Vagina (tissue), 2 donors: ENCODE results near the gene TFAP2A. TPM values are rescaled to one million over a fixed set of nuclear protein-coding genes. Genes with fewer than 3 reads are reported as not detected.

Experiments
- DNase-seq, 2 donors: peaks; one replicate each; pipeline ENCODE4 v3.0.0-alpha.2; 2017; ENCODE audit errors: extremely low spot score in 2 of 2
- H3K27ac ChIP-seq: fragments of 200-600 bp; sonication (generic); one replicate; pipeline ENCODE4 v1.5.1; 2019
- H3K27me3 ChIP-seq: fragments of 200-600 bp; sonication (generic); one replicate; pipeline ENCODE4 v1.5.1; 2019
- H3K36me3 ChIP-seq, 2 donors: fragments of 200-600 bp; sonication (generic); one replicate each; pipeline ENCODE4 v1.5.1; 2017 to 2019
- H3K4me1 ChIP-seq: fragments of 200-600 bp; sonication (generic); one replicate; pipeline ENCODE4 v1.5.1; 2019
- H3K4me3 ChIP-seq, 2 donors: fragments of 200-600 bp; sonication (generic); 1 replicate in 1 of 2; 2 replicates in 1 of 2; pipeline ENCODE4 v1.5.1; 2016 to 2019
- H3K9me3 ChIP-seq: fragments of 200-600 bp; sonication (generic); one replicate; pipeline ENCODE4 v1.5.1; 2019
- POLR2A ChIP-seq, 2 donors: fragments of 450-650 bp; IDR thresholded peaks; one replicate each; pipeline ENCODE4 v1.6.1; 2017; ENCODE audit warnings: antibody characterized with exemption in 2 of 2, mild to moderate bottlenecking in 2 of 2, moderate library complexity in 2 of 2
- POLR2AphosphoS5 ChIP-seq, 2 donors: sonication (generic); formaldehyde crosslinking; IDR thresholded peaks; one replicate each; pipeline ENCODE4 v1.9.0; 2017; ENCODE audit warnings: antibody characterized with exemption in 2 of 2, mild to moderate bottlenecking in 2 of 2, low read depth in 1 of 2; ENCODE audit not compliant: insufficient read depth in 1 of 2
- intact Hi-C: fragments of 100-400 bp; cut with DNase I; formaldehyde crosslinking; loops from one replicate; pipeline ENCODE4 v1.15.1; 2023
- total RNA-seq: library from RNA; depleted of rRNA; stranded (reverse); fragments of >200 nt; gene quantifications from one replicate; pipeline ENCODE4 v1.2.3, GENCODE V29; 2016
- TF ChIP-seq, protein P1 (sequence below), 3 experiments: fragments of 450-650 bp in 2 of 3; fragments of 200-600 bp in 1 of 3; sonication (generic) in 1 of 3; IDR thresholded peaks; one replicate each; pipeline ENCODE4 v1.5.1; 2017 to 2019; ENCODE audit warnings: antibody characterized with exemption in 3 of 3, mild to moderate bottlenecking in 2 of 3, moderate library complexity in 2 of 3

The TFAP2A gene
- total RNA-seq, 1 donor from 2014 or later, result 19.4 TPM

DNA sequence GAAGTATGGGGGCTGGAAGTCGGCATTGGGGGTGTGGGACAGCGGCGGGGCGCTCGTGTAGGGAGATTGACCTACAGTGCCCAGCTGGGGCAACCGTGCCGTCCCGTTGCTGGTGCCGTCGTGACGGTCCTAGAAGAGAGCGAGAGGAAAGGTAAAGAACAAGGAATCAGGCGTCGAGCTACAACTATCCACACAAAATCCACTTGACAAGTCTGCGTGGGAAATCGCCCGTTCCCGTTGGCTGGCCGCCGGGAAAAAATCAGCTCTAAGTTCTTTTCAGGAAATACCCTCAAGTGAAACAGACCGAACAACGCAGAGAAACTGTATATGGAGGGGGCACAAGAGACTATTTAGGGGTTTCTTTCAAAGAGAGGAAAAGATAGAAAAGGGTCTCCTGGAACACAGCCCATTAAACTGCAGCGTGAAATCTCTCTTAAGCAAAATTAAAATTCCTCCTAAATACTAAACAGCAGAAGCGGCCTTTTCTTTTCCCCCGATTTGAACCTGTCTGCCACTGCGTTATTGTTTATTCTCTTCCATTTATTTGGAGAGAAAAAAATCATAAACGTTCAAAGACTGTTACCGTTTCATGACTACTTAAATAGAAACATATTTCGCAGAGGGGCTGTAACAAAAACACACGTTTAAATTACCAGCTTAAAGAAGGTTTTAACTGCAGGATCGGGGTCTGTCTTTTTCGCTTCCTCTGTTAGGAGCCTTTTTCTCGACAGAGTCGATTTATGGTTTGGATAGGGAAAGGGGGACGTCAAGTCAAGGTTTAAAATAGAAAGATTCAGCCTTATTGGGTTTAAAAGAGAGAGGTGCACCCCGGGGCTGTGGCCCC is 4.4 kb downstream of the TFAP2A start:
- peak in 1 of 2 donors; percentile 44 for DNase-seq
- TF ChIP-seq, protein P1, sequence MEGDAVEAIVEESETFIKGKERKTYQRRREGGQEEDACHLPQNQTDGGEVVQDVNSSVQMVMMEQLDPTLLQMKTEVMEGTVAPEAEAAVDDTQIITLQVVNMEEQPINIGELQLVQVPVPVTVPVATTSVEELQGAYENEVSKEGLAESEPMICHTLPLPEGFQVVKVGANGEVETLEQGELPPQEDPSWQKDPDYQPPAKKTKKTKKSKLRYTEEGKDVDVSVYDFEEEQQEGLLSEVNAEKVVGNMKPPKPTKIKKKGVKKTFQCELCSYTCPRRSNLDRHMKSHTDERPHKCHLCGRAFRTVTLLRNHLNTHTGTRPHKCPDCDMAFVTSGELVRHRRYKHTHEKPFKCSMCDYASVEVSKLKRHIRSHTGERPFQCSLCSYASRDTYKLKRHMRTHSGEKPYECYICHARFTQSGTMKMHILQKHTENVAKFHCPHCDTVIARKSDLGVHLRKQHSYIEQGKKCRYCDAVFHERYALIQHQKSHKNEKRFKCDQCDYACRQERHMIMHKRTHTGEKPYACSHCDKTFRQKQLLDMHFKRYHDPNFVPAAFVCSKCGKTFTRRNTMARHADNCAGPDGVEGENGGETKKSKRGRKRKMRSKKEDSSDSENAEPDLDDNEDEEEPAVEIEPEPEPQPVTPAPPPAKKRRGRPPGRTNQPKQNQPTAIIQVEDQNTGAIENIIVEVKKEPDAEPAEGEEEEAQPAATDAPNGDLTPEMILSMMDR (IDR thresholded peaks at IDR 0.05), result no peak
- TF ChIP-seq POLR2AphosphoS5 (IDR thresholded peaks at IDR 0.05; ENCODE audit: insufficient read depth in 1 of 2, low read depth in 1 of 2) (no peak), POLR2A (IDR thresholded peaks at IDR 0.05) (no peak)
- peaks cover 12% of the 10 kb centered on the region for H3K27me3 ChIP-seq

GRCh38 chr6:10409731-10410206 is 5.1 kb downstream of the TFAP2A start:
- H3K9me3 ChIP-seq, result no peaks in the 10 kb centered on the region
- H3K4me1 ChIP-seq, result peaks cover 36% of the 10 kb centered on the region
- H3K27ac ChIP-seq, result peak overlapping the region; percentile 83
- TF ChIP-seq POLR2A (IDR thresholded peaks at IDR 0.05) (no peak), POLR2AphosphoS5 (IDR thresholded peaks at IDR 0.05; ENCODE audit: insufficient read depth in 1 of 2, low read depth in 1 of 2) (no peak)
- TF ChIP-seq, protein P1 (IDR thresholded peaks at IDR 0.05), result no peak
- peaks cover 7% of the 10 kb centered on the region for H3K27me3 ChIP-seq
- no peaks in the 10 kb centered on the region for H3K36me3 ChIP-seq
- intact Hi-C loops, result no loop called here
- peak overlapping the region; percentile 54 to 81 for H3K4me3 ChIP-seq
- DNase-seq, result peak in 1 of 2 donors; percentile 49

More for the DNA sequence above, 4.4 kb downstream of the TFAP2A start:
- H3K4me1 ChIP-seq, result peaks cover 37% of the 10 kb centered on the region
- intact Hi-C loops, result no loop called here
- H3K9me3 ChIP-seq, result no peaks in the 10 kb centered on the region
- peak overlapping the region; percentile 83 for H3K27ac ChIP-seq
- H3K4me3 ChIP-seq, result peak overlapping the region; percentile 54 to 81
- no peaks in the 10 kb centered on the region for H3K36me3 ChIP-seq

DNA sequence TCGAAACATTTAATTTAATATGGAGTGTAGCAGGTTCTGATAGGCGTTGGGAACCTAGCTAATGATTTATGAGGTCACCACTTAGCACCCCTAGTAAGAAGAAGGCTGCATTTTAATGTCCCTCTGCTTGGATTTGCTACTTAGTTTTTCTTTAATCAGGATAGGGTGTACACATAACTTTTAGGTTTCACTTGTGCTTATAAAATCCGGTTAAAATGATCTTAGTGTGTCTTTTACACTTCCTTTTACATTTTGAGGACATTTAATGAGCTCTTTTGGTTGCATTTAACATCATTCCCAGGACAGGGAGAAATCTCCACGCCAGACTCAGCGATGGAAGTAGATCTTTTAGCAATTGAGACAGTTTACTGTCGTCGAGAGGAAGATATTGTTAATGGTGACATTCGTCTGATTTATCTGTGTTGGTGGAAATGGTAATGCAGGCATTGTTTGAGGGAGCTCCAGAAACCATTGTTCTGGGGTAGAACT is 5.6 kb downstream of the TFAP2A start:
- H3K27me3 ChIP-seq, result peaks cover 7% of the 10 kb centered on the region

GRCh38 chr6:10408457-10408856 is 6.4 kb downstream of the TFAP2A start:
- H3K4me3 ChIP-seq, result no peak overlapping the region
- peaks cover 31% of the 10 kb centered on the region for H3K4me1 ChIP-seq

More for the DNA sequence above, 5.6 kb downstream of the TFAP2A start:
- no peak for DNase-seq
- Histone ChIP-seq H3K4me3 (peak overlapping the region; percentile 3 to 54), H3K36me3 (no peaks in the 10 kb centered on the region), H3K4me1 (peaks cover 36% of the 10 kb centered on the region), H3K9me3 (no peaks in the 10 kb centered on the region), H3K27ac (peak overlapping the region; percentile 83)
- TF ChIP-seq POLR2A (IDR thresholded peaks at IDR 0.05), result no peak
- TF ChIP-seq, protein P1 (IDR thresholded peaks at IDR 0.05), result no peak
- no peak for TF ChIP-seq POLR2AphosphoS5 (IDR thresholded peaks at IDR 0.05; ENCODE audit: insufficient read depth in 1 of 2, low read depth in 1 of 2)
- intact Hi-C loops, result no loop called here

More at GRCh38 chr6:10408457-10408856, 6.4 kb downstream of the TFAP2A start:
- Histone ChIP-seq H3K27me3 (peaks cover 7% of the 10 kb centered on the region), H3K36me3 (no peaks in the 10 kb centered on the region), H3K27ac (no peak overlapping the region), H3K9me3 (no peaks in the 10 kb centered on the region)
- no peak for DNase-seq
- intact Hi-C loops, result no loop called here
- TF ChIP-seq POLR2A (IDR thresholded peaks at IDR 0.05) (no peak), POLR2AphosphoS5 (IDR thresholded peaks at IDR 0.05; ENCODE audit: insufficient read depth in 1 of 2, low read depth in 1 of 2) (no peak)
- TF ChIP-seq, protein P1 (IDR thresholded peaks at IDR 0.05), result no peak
